ENCODE measurements around the gene RBP3.

The RBP3 gene

GRCh38 chr10:47354900-47355299 lies 6.7 kb downstream of the RBP3 start:
- no peaks in the 10 kb centered on the region for H3K36me3 ChIP-seq (ENCODE audit: insufficient read depth, low read length)
- no peaks in the 10 kb centered on the region for H3K4me1 ChIP-seq (ENCODE audit: insufficient read depth, low read length)
- peaks cover 7% of the 10 kb centered on the region for H3K27me3 ChIP-seq (ENCODE audit: insufficient read depth, low read length, poor library complexity)
- no peak overlapping the region for H2AFZ ChIP-seq (ENCODE audit: low read depth, low read length)
- H3K4me2 ChIP-seq (ENCODE audit: insufficient read depth, low read length), result no peak overlapping the region
- no peaks in the 10 kb centered on the region for H3K9me3 ChIP-seq (ENCODE audit: insufficient read depth, low read length, severe bottlenecking)
- H3K27ac ChIP-seq (ENCODE audit: low read length), result no peak overlapping the region
- DNase-seq, result no peak
- ATAC-seq (ENCODE audit: insufficient read depth, low read depth), result no peak
- H3K79me2 ChIP-seq (ENCODE audit: insufficient read depth, low read length), result no peaks in the 10 kb centered on the region
- H3K9ac ChIP-seq (ENCODE audit: low read depth, low read length), result no peak overlapping the region
- TF ChIP-seq CTCF (IDR thresholded peaks at IDR 0.05; ENCODE audit: borderline replicate concordance, extremely low read depth, low read length, poor library complexity, severe bottlenecking), result no peak
- no peak for TF ChIP-seq EZH2 (IDR thresholded peaks at IDR 0.05; ENCODE audit: borderline replicate concordance, low read depth, low read length, severe bottlenecking)
- no peak overlapping the region for H3K4me3 ChIP-seq (ENCODE audit: low read depth in 1 of 2, low read length in 2 of 2)
- 0 out of 2 replicates have a peak, but pooled peaks cover 4% of the 10 kb centered on the region for H4K20me1 ChIP-seq (ENCODE audit: insufficient read depth, low read length)

- no peak overlapping the region for H3K27ac ChIP-seq (ENCODE audit: low read length)
- no peak overlapping the region for H2AFZ ChIP-seq (ENCODE audit: low read depth, low read length)
- no peaks in the 10 kb centered on the region for H3K4me1 ChIP-seq (ENCODE audit: insufficient read depth, low read length)
- DNase-seq (no peak), ATAC-seq (ENCODE audit: insufficient read depth, low read depth) (no peak)
- no peaks in the 10 kb centered on the region for H3K79me2 ChIP-seq (ENCODE audit: insufficient read depth, low read length)
- no peaks in the 10 kb centered on the region; the same call in 1 of the 2 replicates for H4K20me1 ChIP-seq (ENCODE audit: insufficient read depth, low read length)
- H3K27me3 ChIP-seq (ENCODE audit: insufficient read depth, low read length, poor library complexity), result peaks cover 9% of the 10 kb centered on the region
- H3K4me3 ChIP-seq (ENCODE audit: low read depth in 1 of 2, low read length in 2 of 2), result no peak overlapping the region
- no peak overlapping the region for H3K9ac ChIP-seq (ENCODE audit: low read depth, low read length)
- TF ChIP-seq EZH2 (IDR thresholded peaks at IDR 0.05; ENCODE audit: borderline replicate concordance, low read depth, low read length, severe bottlenecking), result no peak
- H3K4me2 ChIP-seq (ENCODE audit: insufficient read depth, low read length), result no peak overlapping the region
- H3K9me3 ChIP-seq (ENCODE audit: insufficient read depth, low read length, severe bottlenecking), result no peaks in the 10 kb centered on the region
- no peaks in the 10 kb centered on the region for H3K36me3 ChIP-seq (ENCODE audit: insufficient read depth, low read length)
Measured at GRCh38 chr10:47356708-47357107, 8.5 kb downstream of the RBP3 start.

DNA sequence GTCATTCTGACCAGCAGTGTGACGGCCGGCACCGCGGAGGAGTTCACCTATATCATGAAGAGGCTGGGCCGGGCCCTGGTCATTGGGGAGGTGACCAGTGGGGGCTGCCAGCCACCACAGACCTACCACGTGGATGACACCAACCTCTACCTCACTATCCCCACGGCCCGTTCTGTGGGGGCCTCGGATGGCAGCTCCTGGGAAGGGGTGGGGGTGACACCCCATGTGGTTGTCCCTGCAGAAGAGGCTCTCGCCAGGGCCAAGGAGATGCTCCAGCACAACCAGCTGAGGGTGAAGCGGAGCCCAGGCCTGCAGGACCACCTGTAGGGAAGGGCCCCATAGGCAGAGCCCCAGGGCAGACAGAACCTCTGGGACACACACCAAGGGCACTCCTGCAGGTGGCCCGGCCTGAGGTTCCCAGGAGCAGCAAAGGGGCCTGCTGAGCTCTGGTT lies 9.0 kb downstream of the RBP3 start:
- no peak for DNase-seq
- Histone ChIP-seq H3K79me2 (ENCODE audit: insufficient read depth, low read length) (no peaks in the 10 kb centered on the region), H3K9me3 (ENCODE audit: insufficient read depth, low read length, severe bottlenecking) (no peaks in the 10 kb centered on the region), H3K27ac (ENCODE audit: low read length) (no peak overlapping the region), H3K36me3 (ENCODE audit: insufficient read depth, low read length) (no peaks in the 10 kb centered on the region), H3K4me1 (ENCODE audit: insufficient read depth, low read length) (no peaks in the 10 kb centered on the region), H4K20me1 (ENCODE audit: insufficient read depth, low read length) (no peaks in the 10 kb centered on the region; the same call in 1 of the 2 replicates), H3K9ac (ENCODE audit: low read depth, low read length) (no peak overlapping the region), H3K27me3 (ENCODE audit: insufficient read depth, low read length, poor library complexity) (peaks cover 9% of the 10 kb centered on the region), H3K4me3 (ENCODE audit: low read depth in 1 of 2, low read length in 2 of 2) (no peak overlapping the region), H2AFZ (ENCODE audit: low read depth, low read length) (no peak overlapping the region), H3K4me2 (ENCODE audit: insufficient read depth, low read length) (no peak overlapping the region)
- no peak for TF ChIP-seq EZH2 (IDR thresholded peaks at IDR 0.05; ENCODE audit: borderline replicate concordance, low read depth, low read length, severe bottlenecking)
- no peak for TF ChIP-seq CTCF (IDR thresholded peaks at IDR 0.05; ENCODE audit: borderline replicate concordance, extremely low read depth, low read length, poor library complexity, severe bottlenecking)
- ATAC-seq (ENCODE audit: insufficient read depth, low read depth), result no peak

GRCh38 chr10:47357911-47358310 lies 9.7 kb downstream of the RBP3 start:
- Histone ChIP-seq H4K20me1 (ENCODE audit: insufficient read depth, low read length) (no peaks in the 10 kb centered on the region; the same call in 1 of the 2 replicates), H2AFZ (ENCODE audit: low read depth, low read length) (no peak overlapping the region), H3K9ac (ENCODE audit: low read depth, low read length) (no peak overlapping the region), H3K4me3 (ENCODE audit: low read depth in 1 of 2, low read length in 2 of 2) (no peak overlapping the region), H3K27ac (ENCODE audit: low read length) (no peak overlapping the region), H3K79me2 (ENCODE audit: insufficient read depth, low read length) (no peaks in the 10 kb centered on the region), H3K27me3 (ENCODE audit: insufficient read depth, low read length, poor library complexity) (peaks cover 9% of the 10 kb centered on the region), H3K4me1 (ENCODE audit: insufficient read depth, low read length) (no peaks in the 10 kb centered on the region), H3K9me3 (ENCODE audit: insufficient read depth, low read length, severe bottlenecking) (no peaks in the 10 kb centered on the region), H3K4me2 (ENCODE audit: insufficient read depth, low read length) (no peak overlapping the region), H3K36me3 (ENCODE audit: insufficient read depth, low read length) (no peaks in the 10 kb centered on the region)
- TF ChIP-seq CTCF (IDR thresholded peaks at IDR 0.05; ENCODE audit: borderline replicate concordance, extremely low read depth, low read length, poor library complexity, severe bottlenecking) (no peak), EZH2 (IDR thresholded peaks at IDR 0.05; ENCODE audit: borderline replicate concordance, low read depth, low read length, severe bottlenecking) (no peak)
- DNase-seq (no peak), ATAC-seq (ENCODE audit: insufficient read depth, low read depth) (no peak)

All from DND-41 (cell line).